H1 (cell line): ENCODE data around the gene SEL1L3. TPM values are rescaled to one million over a fixed set of nuclear protein-coding genes. Genes with fewer than 3 reads are reported as not detected.

ENCODE experiments used
- CTCF ChIA-PET: fragments of 300-600 bp; sonication (Branson Sonifier 250); formaldehyde crosslinking; loops from one replicate; lab custom pipeline; 2021; ENCODE audit not compliant: partially characterized antibody; lab: Charles Lee
- POLR2A ChIA-PET: fragments of 300-600 bp; sonication (Branson Sonifier 250); formaldehyde crosslinking; loops from one replicate; lab custom pipeline; 2021; ENCODE audit warnings: inconsistent platforms; ENCODE audit not compliant: partially characterized antibody; lab: Charles Lee
- DNase-seq, 2 experiments: peaks; one replicate each; pipeline versions ENCODE4 v3.0.0 to v3.0.0-alpha.2; 2010 to 2022; ENCODE audit warnings: low spot score in 2 of 2, low read depth in 1 of 2, mixed read lengths in 1 of 2
- FAIRE-seq: peaks from 2 replicates; lab custom pipeline; 2011; peaks lifted over from hg19 to GRCh38; lab: Jason Lieb, UNC
- H2AFZ ChIP-seq: 2 replicates; pipeline ENCODE4 v1.8.1; 2012; ENCODE audit warnings: low read length, inconsistent platforms
- H2AK5ac ChIP-seq: 2 replicates; pipeline ENCODE4 v1.6.1; 2013; ENCODE audit warnings: low read depth, low read length
- H2BK120ac ChIP-seq: replicated peaks from 2 replicates; pipeline ENCODE3; 2013; ENCODE audit warnings: low read depth, low read length, inconsistent platforms
- H2BK12ac ChIP-seq: 2 replicates; pipeline ENCODE4 v1.6.1; 2013; ENCODE audit warnings: low read depth, low read length
- H2BK15ac ChIP-seq: 2 replicates; pipeline ENCODE4 v1.6.1; 2013; ENCODE audit warnings: low read length
- H2BK20ac ChIP-seq: 2 replicates; pipeline ENCODE4 v1.6.1; 2013; ENCODE audit warnings: low read length
- H2BK5ac ChIP-seq: 2 replicates; pipeline ENCODE4 v1.6.1; 2013; ENCODE audit warnings: low read depth, low read length
- H3K14ac ChIP-seq: 2 replicates; pipeline ENCODE4 v1.6.1; 2013; ENCODE audit warnings: inconsistent platforms; ENCODE audit not compliant: insufficient read length
- H3K18ac ChIP-seq: 2 replicates; pipeline ENCODE4 v1.6.1; 2013; ENCODE audit warnings: low read length; ENCODE audit errors: extremely low read depth
- H3K23ac ChIP-seq: 2 replicates; pipeline ENCODE4 v1.6.1; 2013; ENCODE audit warnings: inconsistent platforms; ENCODE audit not compliant: insufficient read length
- H3K23me2 ChIP-seq: 2 replicates; pipeline ENCODE4 v1.6.1; 2013; ENCODE audit warnings: low read depth, low read length
- H3K27ac ChIP-seq: 2 replicates; pipeline ENCODE4 v1.6.1; 2011; ENCODE audit warnings: low read depth, low read length, inconsistent platforms
- H3K27me3 ChIP-seq, 4 experiments: replicated peaks in 1 of 4; 1 replicate in 1 of 4; 2 replicates in 3 of 4; pipeline versions ENCODE4 v1.6.1 to v1.8.1; 2011 to 2013; ENCODE audit warnings: low read length in 3 of 4, mild to moderate bottlenecking in 3 of 4, inconsistent platforms in 2 of 4, mixed read lengths in 2 of 4, moderate library complexity in 1 of 4; ENCODE audit not compliant: control insufficient read depth in 3 of 4, insufficient read depth in 3 of 4; ENCODE audit errors: extremely low read depth in 1 of 4
- H3K36me3 ChIP-seq, 4 experiments: 2 replicates each; pipeline versions ENCODE4 v1.6.1 to v1.8.1; 2011 to 2013; ENCODE audit warnings: mild to moderate bottlenecking in 4 of 4, low read length in 3 of 4, moderate library complexity in 2 of 4, control low read depth in 1 of 4, inconsistent platforms in 1 of 4; ENCODE audit not compliant: insufficient read depth in 4 of 4, control insufficient read depth in 2 of 4
- H3K4ac ChIP-seq: replicated peaks from 2 replicates; pipeline ENCODE3; 2013; ENCODE audit warnings: low read length, low read depth, mixed read lengths, inconsistent platforms; ENCODE audit not compliant: insufficient read length
- H3K4me1 ChIP-seq, 4 experiments: replicated peaks in 1 of 4; 1 replicate in 1 of 4; 2 replicates in 3 of 4; pipeline versions ENCODE4 v1.6.1 to v1.8.1; 2011 to 2013; ENCODE audit warnings: low read length in 3 of 4, inconsistent platforms in 2 of 4, mixed read lengths in 1 of 4; ENCODE audit not compliant: insufficient read depth in 4 of 4, control insufficient read depth in 3 of 4
- H3K4me2 ChIP-seq, 2 experiments: 2 replicates each; pipeline versions ENCODE4 v1.6.1 to v1.8.1; 2011 to 2013; ENCODE audit warnings: low read depth in 2 of 2, low read length in 2 of 2, control low read depth in 1 of 2, inconsistent platforms in 1 of 2, mild to moderate bottlenecking in 1 of 2; ENCODE audit not compliant: insufficient read depth in 1 of 2
- H3K4me3 ChIP-seq, 4 experiments: fragments of 200-600, 300-600 bp in 1 of 4; sonication (generic), shearing (Covaris generic), sonication (Bioruptor Twin) in 1 of 4; 2 replicates each; pipeline versions ENCODE4 v1.5.1 to v1.8.1; 2011 to 2016; ENCODE audit warnings: low read length in 4 of 4, low read depth in 3 of 4, control low read depth in 2 of 4, inconsistent platforms in 2 of 4, mild to moderate bottlenecking in 2 of 4, mixed read lengths in 1 of 4, moderate library complexity in 1 of 4; ENCODE audit not compliant: insufficient read depth in 2 of 4; ENCODE audit errors: extremely low read depth in 1 of 4
- H3K56ac ChIP-seq: replicated peaks from 2 replicates; pipeline ENCODE3; 2013; ENCODE audit warnings: low read depth, mild to moderate bottlenecking, mixed read lengths, low read length, inconsistent platforms; ENCODE audit not compliant: insufficient read length
- H3K79me1 ChIP-seq: 2 replicates; pipeline ENCODE4 v1.6.1; 2013; ENCODE audit warnings: low read depth, low read length, control low read depth
- H3K79me2 ChIP-seq, 2 experiments: 2 replicates each; pipeline versions ENCODE4 v1.6.1 to v1.8.1; 2012 to 2013; ENCODE audit warnings: low read length in 2 of 2, mild to moderate bottlenecking in 2 of 2, inconsistent platforms in 1 of 2; ENCODE audit not compliant: insufficient read depth in 2 of 2, control insufficient read depth in 1 of 2
- H3K9ac ChIP-seq, 4 experiments: replicated peaks in 1 of 4; 1 replicate in 1 of 4; 2 replicates in 3 of 4; pipeline versions ENCODE4 v1.6.1 to v1.8.1; 2011 to 2013; ENCODE audit warnings: low read depth in 3 of 4, low read length in 3 of 4, control low read depth in 2 of 4, mild to moderate bottlenecking in 2 of 4, moderate library complexity in 2 of 4, inconsistent platforms in 1 of 4; ENCODE audit errors: extremely low read depth in 1 of 4
- H3K9me3 ChIP-seq, 2 experiments: 2 replicates each; pipeline versions ENCODE4 v1.6.1 to v1.8.1; 2012 to 2013; ENCODE audit warnings: mild to moderate bottlenecking in 2 of 2, moderate library complexity in 2 of 2, control low read depth in 1 of 2, inconsistent platforms in 1 of 2, low read depth in 1 of 2, low read length in 1 of 2, mixed read lengths in 1 of 2; ENCODE audit not compliant: insufficient read depth in 2 of 2
- H4K20me1 ChIP-seq, 2 experiments: replicated peaks in 1 of 2; 2 replicates each; pipeline versions ENCODE3 to v1.8.1; 2011 to 2013; ENCODE audit warnings: inconsistent platforms in 2 of 2, low read length in 2 of 2, mild to moderate bottlenecking in 1 of 2; ENCODE audit not compliant: insufficient read depth in 2 of 2, control insufficient read depth in 1 of 2
- H4K5ac ChIP-seq: 2 replicates; pipeline ENCODE4 v1.6.1; 2013; ENCODE audit warnings: low read length, low read depth, mixed read lengths, inconsistent platforms; ENCODE audit not compliant: insufficient read length
- H4K8ac ChIP-seq: 2 replicates; pipeline ENCODE4 v1.8.0; 2013; ENCODE audit warnings: mild to moderate bottlenecking, moderate library complexity, low read length, inconsistent platforms; ENCODE audit not compliant: insufficient read depth; ENCODE audit errors: extremely low read depth
- H4K91ac ChIP-seq: replicated peaks from 2 replicates; pipeline ENCODE3; 2013; ENCODE audit warnings: low read length, mixed read lengths, inconsistent platforms; ENCODE audit not compliant: insufficient read length
- BACH1 ChIP-seq: IDR thresholded peaks from 2 replicates; pipeline ENCODE4 v1.6.1; 2012; ENCODE audit warnings: low read length, improper control_type of control experiment
- EP300 ChIP-seq, 2 experiments: IDR thresholded peaks; 1 replicate in 1 of 2; 2 replicates in 1 of 2; pipeline ENCODE4 v1.6.1; 2011 to 2012; ENCODE audit warnings: low read depth in 2 of 2, low read length in 2 of 2, mild to moderate bottlenecking in 2 of 2, borderline replicate concordance in 1 of 2, inconsistent platforms in 1 of 2, moderate library complexity in 1 of 2
- HDAC6 ChIP-seq: IDR thresholded peaks from one replicate; pipeline ENCODE4 v1.7.1; 2012; ENCODE audit warnings: low read depth, mild to moderate bottlenecking, inconsistent platforms, low read length, moderate library complexity
- KDM1A ChIP-seq: fragments of 200-600, 300-600 bp; sonication (generic); IDR thresholded peaks from 2 replicates; pipeline ENCODE4 v1.7.1; 2016; ENCODE audit warnings: mild to moderate bottlenecking, low read length, borderline replicate concordance
- NANOG ChIP-seq: IDR thresholded peaks from 2 replicates; pipeline ENCODE4 v1.6.1; 2011; ENCODE audit warnings: low read length, low read depth, mild to moderate bottlenecking, inconsistent platforms; ENCODE audit not compliant: insufficient read depth, poor library complexity, severe bottlenecking
- SP1 ChIP-seq: IDR thresholded peaks from 2 replicates; pipeline ENCODE4 v1.6.1; 2011; ENCODE audit warnings: low read depth, low read length
- SRF ChIP-seq: IDR thresholded peaks from 2 replicates; pipeline ENCODE4 v1.6.1; 2011; ENCODE audit warnings: mild to moderate bottlenecking, low read depth, low read length, moderate library complexity
- WGBS, 2 experiments: shearing (Covaris generic) in 1 of 2; methylation state at CpG; one replicate each; pipeline versions ENCODE4 v1.1.6 to v1.1.7; 2013 to 2015; ENCODE audit warnings: low lambda C conversion rate in 2 of 2, mixed read lengths in 2 of 2, inconsistent platforms in 1 of 2, low coverage in 1 of 2, missing lambda C conversion rate in 1 of 2; ENCODE audit not compliant: insufficient replicate concordance in 2 of 2, insufficient coverage in 1 of 2, insufficient read length in 1 of 2; ENCODE audit errors: extremely low coverage in 1 of 2, missing lambda C conversion rate in 1 of 2; 5-methylcytosine and 5-hydroxymethylcytosine counted together
- polyA plus RNA-seq, 7 experiments: library from polyadenylated mRNA; depleted of rRNA in 3 of 7; stranded (reverse) in 5 of 7; unstranded in 2 of 7; fragments of >200 nt in 5 of 7; fragments of 200-250 nt in 2 of 7; gene quantifications; 1 replicate in 5 of 7; 2 replicates in 1 of 7; 4 replicates in 1 of 7; pipeline versions ENCODE4 v1.2.1 to v1.2.3, GENCODE V29; 2011 to 2013; ENCODE audit warnings: missing spikeins in 2 of 7, mixed read lengths in 2 of 7
- total RNA-seq: library from RNA; stranded (reverse); fragmentation: NEBNext Ultra II Directional; extraction: Animal tissue kit (Norgen Biotek cat#: 25700); gene quantifications from 2 replicates; pipeline ENCODE4 v1.2.1, GENCODE V29; 2021
- TF ChIP-seq, protein P1 (sequence below): IDR thresholded peaks from 2 replicates; pipeline ENCODE4 v1.6.1; 2012; ENCODE audit warnings: inconsistent platforms

Gene SEL1L3
- total and polyA plus RNA-seq, 2 of the 8 experiments (the other 6 are each of a cell fraction or from before 2014, with no cell fraction given) = 18.2 to 54.0 TPM

DNA sequence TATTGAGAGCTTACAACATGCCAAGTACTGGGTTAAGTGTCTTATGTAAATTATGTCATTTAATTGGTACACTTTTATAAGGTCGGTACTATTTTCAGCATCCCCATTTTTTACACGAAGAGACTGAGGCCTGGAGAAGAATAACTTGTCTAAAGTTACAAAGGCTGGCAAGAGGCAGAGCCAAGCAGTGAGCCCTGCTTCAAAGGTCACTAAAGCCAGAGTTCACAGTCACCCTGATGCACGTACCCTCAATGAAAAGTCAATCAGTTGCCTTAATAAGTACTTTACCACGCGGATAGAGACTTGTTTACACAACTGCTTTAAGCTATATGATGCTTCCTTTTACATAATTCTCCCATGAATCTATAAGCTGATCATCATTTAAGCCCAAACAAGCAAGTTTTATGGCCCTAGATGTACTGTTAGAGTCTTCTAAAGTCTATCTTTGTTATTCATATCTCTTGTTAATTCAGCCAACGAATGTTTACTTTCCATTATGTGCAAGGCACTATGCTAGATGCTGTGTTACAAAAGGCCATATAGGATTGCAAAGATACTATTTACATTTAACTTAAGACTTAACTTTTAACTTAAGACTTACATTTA lies 57.4 kb downstream of the SEL1L3 start:
- Histone ChIP-seq H2BK5ac (no peak overlapping the region), H3K23me2 (no peaks in the 10 kb centered on the region), H3K23ac (no peak overlapping the region), H3K18ac (no peak overlapping the region), H3K4me1 (peaks cover 0 to 14% (median 2%) of the 10 kb centered on the region in 4 experiments; a peak in 3 of 7 replicates), H4K20me1 (no peaks in the 10 kb centered on the region), H2BK20ac (no peak overlapping the region), H3K79me2 (no peaks in the 10 kb centered on the region), H4K91ac (no peak overlapping the region), H3K4me3 (no peak overlapping the region), H2BK120ac (no peak overlapping the region), H3K4ac (no peak overlapping the region), H2AK5ac (no peak overlapping the region), H2BK12ac (no peak overlapping the region), H2AFZ (no peak overlapping the region), H3K27me3 (no peaks in the 10 kb centered on the region), H3K9ac (no peak overlapping the region), H2BK15ac (no peak overlapping the region), H3K79me1 (no peaks in the 10 kb centered on the region), H3K14ac (no peak overlapping the region), H3K4me2 (no peak overlapping the region), H3K56ac (no peak overlapping the region), H4K8ac (no peak overlapping the region), H3K9me3 (no peaks in the 10 kb centered on the region), H3K27ac (no peak overlapping the region), H3K36me3 (peaks cover 0 to 34% (median 23%) of the 10 kb centered on the region in 4 experiments; a peak in 7 of 8 replicates), H4K5ac (no peak overlapping the region)
- ChIA-PET CTCF (interaction anchor here (0.8 to 1.0 kb wide), 2 partner anchors 13 to 18 kb away, joined by 3 read pairs; no protein-coding TSS in a partner anchor), POLR2A (interaction anchor here (1.0 kb wide), 1 partner anchor 8 kb away, joined by 3 read pairs; no protein-coding TSS in a partner anchor)
- WGBS, 2 experiments = 83% methylated on average over 6 of the region's 6 CpGs; no CpG with 5 or more reads in 1 of the 2 experiments
- FAIRE-seq (no peak), DNase-seq (no peak)
- TF ChIP-seq SP1 = no peak
- TF ChIP-seq KDM1A = no peak
- TF ChIP-seq, protein P1, sequence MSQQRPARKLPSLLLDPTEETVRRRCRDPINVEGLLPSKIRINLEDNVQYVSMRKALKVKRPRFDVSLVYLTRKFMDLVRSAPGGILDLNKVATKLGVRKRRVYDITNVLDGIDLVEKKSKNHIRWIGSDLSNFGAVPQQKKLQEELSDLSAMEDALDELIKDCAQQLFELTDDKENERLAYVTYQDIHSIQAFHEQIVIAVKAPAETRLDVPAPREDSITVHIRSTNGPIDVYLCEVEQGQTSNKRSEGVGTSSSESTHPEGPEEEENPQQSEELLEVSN = no peak
- no peak for TF ChIP-seq NANOG
- TF ChIP-seq EP300 (IDR thresholded peaks at IDR 0.05; ENCODE audit: borderline replicate concordance in 1 of 2, low read depth in 2 of 2, low read length in 2 of 2) = no peak
- TF ChIP-seq HDAC6 = no peak
- TF ChIP-seq SRF = no peak
- no peak for TF ChIP-seq BACH1
